GM19463 (cell line): ENCODE data around the gene NANOS2.
"Not testable (repeated sequence)": the region's sequence is repeated elsewhere in the genome, so short reads cannot be mapped to it uniquely, and the experiment has no call there.

Source experiments
- ATAC-seq: cut with Tn5 transposase; IDR thresholded peaks from one replicate; pipeline ENCODE4 v1.9.1; 2021; ENCODE audit warnings: mild to moderate bottlenecking, moderate library complexity; ENCODE audit not compliant: unreplicated experiment

The NANOS2 gene

GRCh38 chr19:45878043-45878794 lies 36.4 kb downstream of the NANOS2 start:
- no peak for ATAC-seq

- ATAC-seq: no peak
Measured at GRCh38 chr19:45876411-45877197, 38.0 kb downstream of the NANOS2 start.

GRCh38 chr19:45876161-45876410 lies 38.5 kb downstream of the NANOS2 start:
- no peak for ATAC-seq

GRCh38 chr19:45874620-45874966 lies 40.0 kb downstream of the NANOS2 start:
- ATAC-seq: no peak

GRCh38 chr19:45873219-45873772 lies 41.3 kb downstream of the NANOS2 start:
- ATAC-seq: no peak

- no peak for ATAC-seq
Measured at GRCh38 chr19:45872095-45872919, 42.3 kb downstream of the NANOS2 start.

GRCh38 chr19:45870798-45871197 lies 43.8 kb downstream of the NANOS2 start:
- ATAC-seq: no peak

- not testable (repeated sequence) for ATAC-seq
Measured at GRCh38 chr19:45867241-45867640, 47.3 kb downstream of the NANOS2 start.

- no peak for ATAC-seq
Measured at GRCh38 chr19:45866400-45867176, 48.0 kb downstream of the NANOS2 start.

GRCh38 chr19:45865269-45865948 lies 49.2 kb downstream of the NANOS2 start:
- ATAC-seq: no peak

- ATAC-seq: no peak
Measured at GRCh38 chr19:45864629-45865082, 49.9 kb downstream of the NANOS2 start.

- no peak for ATAC-seq
Measured at GRCh38 chr19:45863840-45864628, 50.5 kb downstream of the NANOS2 start, which contains the start of gene FOXA3. TSS of gene FOXA3 (plus strand) at chr19:45864326. CDS start at chr19:45864457, 131 bp downstream.

GRCh38 chr19:45863335-45863839 lies 51.2 kb downstream of the NANOS2 start:
- no peak for ATAC-seq
